HG03045 (cell line): ENCODE data around the gene PDGFB.
"Not testable (repeated sequence)": the region's sequence is repeated elsewhere in the genome, so short reads cannot be mapped to it uniquely, and the experiment has no call there.

ENCODE experiments used
- ATAC-seq: cut with Tn5 transposase; IDR thresholded peaks from one replicate; pipeline ENCODE4 v1.9.1; 2021; ENCODE audit warnings: mild to moderate bottlenecking, moderate library complexity; ENCODE audit not compliant: unreplicated experiment

The PDGFB gene

GRCh38 chr22:39229075-39229474 is 15.7 kb downstream of the PDGFB start:
- ATAC-seq = no peak

GRCh38 chr22:39227542-39228272 is 17.1 kb downstream of the PDGFB start:
- ATAC-seq = no peak

GRCh38 chr22:39226353-39226752 is 18.4 kb downstream of the PDGFB start:
- no peak for ATAC-seq

DNA sequence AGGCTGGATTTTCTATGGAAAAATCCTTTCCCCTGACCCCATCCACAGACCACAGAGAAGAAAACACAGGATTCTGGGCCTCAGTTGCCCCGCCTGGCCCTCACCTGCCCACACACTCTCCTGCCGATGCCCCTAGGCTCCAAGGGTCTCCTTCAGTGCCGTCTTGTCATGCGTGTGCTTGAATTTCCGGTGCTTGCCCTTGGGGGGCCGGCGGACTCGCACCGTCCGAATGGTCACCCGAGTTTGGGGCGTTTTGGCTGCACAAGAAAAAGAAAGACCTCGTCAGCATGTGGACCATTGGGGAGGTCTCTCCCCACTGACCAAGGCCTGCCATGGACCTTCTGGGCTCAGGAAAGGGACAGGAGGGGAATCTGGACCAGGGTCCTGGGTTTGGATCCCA is 19.2 kb downstream of the PDGFB start:
- no peak for ATAC-seq

DNA sequence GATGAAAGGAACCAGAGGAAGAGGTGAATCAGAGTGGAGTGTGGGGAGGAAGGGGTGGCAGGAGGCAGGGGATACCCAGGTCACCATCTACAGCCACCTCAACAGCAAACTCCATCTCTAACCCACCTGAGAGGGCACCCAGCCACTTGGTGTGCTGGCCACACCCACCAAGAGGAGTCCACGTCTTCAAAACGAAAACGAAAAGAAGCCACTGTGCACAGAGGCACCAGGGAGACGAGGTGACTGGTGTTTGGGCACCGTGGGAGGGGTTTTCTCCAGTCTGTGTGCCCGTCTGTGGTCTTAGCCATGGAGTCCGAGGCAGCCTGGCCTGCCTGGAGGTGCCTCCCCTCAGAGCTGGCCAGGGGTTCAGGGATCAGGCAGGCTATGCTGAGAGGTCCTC is 20.2 kb downstream of the PDGFB start:
- ATAC-seq = no peak

DNA sequence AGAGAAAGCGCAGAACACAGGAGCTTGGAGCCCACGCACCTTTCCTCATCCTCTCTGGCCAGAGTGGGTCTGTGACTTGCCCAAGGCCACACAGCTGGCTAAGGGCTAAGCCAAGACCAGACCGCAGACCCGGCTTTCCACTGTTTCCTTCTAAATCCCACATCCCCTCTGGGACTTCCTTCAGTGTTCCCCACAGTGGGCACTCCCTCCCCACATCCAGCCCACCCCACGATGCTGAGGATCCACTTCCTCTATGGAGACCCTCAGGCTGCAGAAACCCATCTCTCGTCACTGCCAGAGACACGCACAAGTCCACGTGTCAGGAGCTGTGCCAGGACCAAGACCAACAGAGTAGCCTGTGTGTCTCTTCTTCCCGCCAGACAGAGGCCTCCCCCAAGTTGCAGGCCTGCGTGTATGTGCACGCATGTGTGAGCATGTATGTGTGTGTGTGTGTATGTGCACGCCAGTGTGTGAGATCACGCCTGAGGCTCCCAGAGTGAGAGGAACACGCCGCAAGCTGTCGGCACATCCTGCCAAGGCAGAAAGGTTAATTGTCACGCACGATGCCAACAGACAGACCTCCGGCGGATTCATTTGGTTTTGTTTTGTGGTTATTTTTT is 21.6 kb downstream of the PDGFB start:
- no peak for ATAC-seq

DNA sequence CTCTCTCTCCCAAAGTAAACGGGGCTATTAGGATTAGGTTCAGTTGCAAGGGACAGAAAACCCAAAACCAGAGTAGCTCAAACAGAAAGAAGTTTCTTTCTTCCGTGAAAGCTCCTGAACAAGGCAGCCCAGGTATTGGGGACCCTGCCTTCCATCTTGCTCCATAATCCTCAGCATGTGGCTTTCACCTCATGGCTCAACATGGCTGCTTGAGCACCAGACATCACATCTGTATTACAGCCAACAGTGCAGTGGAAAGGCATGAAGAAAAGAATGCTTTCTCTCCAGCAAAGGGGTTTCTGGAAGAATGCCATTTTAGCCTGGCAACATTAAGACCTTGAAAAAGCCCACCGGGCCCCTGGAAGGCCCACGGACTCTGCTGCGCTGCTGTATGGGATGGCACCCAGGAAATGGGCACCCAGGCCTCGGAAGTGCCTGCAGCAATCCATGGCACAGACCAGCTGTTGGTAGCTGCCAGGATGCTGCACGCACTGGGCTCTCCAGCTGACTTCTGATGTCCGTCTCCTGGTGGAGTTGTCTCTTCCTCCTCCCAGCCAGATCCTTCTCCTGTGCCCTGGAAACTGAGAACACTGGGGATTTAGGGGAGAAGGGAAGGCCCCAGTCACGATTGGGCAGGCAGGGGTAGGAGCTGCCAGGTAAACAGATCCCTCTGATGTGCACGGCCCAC is 22.6 kb downstream of the PDGFB start:
- ATAC-seq = no peak

GRCh38 chr22:39220890-39221850 is 23.6 kb downstream of the PDGFB start:
- no peak for ATAC-seq

DNA sequence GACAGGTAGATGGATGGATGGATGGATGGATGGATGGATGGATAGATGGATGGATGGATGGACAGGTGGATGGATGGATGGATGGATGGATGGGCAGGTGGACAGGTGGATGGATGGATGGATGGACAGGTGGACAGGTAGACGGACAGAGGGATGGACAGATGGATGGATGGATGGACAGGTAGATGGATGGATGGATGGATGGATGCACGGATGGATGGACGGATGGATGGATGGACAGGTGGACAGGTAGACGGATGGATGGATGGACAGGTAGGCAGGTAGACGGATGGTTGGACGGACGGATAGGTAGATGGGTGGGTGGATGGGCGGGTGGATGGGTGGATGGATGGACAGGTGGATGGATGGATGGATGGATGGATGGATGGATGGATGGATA is 24.3 kb downstream of the PDGFB start:
- no peak for ATAC-seq

DNA sequence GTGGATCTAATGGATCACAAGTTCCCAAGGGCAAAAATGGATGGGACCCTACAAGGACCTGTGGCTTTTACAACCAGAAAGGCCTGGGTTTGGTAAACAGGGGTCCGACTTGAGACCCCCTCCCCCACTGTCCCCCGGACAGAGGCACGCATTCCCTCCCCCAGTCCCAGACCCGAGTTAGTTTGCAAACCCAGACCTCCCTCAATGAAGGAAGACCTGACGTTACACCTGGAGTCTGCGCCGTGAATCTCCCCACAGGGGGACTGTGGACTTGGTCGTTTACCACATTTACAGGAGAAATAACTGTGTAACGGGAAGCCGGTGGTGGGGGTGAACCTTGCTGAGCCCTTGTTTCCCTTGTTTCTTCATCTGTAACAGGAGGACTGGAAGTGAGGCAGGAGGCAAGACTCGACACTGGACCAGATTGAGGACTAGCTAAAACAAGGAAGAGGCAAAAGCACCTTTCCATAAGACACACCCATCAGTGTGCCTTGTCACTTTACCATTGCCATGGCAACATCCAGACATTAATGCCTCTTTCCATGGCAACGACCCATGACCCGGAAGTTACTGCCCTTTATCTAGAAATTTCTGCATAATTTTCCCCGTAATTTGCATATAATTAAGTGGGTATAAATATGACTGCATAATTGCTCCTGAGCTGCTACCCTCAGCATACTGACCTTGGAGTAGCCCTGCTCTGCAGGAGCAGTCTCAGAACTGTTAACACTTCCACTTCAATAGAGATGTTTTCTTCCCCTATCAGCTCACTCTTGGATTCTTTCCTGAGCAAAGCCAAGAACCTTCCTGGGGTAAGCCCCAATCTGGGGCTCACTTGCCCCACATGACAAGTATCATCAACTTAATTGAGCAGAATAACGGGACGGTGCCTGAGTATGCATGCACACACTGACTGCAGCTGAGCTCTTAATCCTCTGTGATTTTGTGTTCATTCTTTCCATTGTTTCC is 25.4 kb downstream of the PDGFB start:
- ATAC-seq = no peak

DNA sequence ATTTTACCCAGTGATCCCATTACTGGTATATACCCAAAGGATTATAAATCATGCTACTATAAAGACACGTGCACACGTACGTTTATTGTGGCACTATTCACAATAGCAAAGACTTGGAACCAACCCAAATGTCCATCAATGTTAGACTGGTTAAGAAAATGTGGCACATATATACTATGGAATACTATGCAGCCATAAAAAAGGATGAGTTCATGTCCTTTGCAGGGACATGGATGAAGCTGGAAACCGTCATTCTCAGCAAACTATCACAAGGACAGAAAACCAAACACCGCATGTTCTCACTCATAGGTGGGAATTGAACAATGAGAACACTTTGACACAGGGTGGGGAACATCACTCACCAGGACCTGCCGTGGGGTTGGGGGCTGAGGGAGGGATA is 26.4 kb downstream of the PDGFB start:
- not testable (repeated sequence) for ATAC-seq

- no peak for ATAC-seq
These were observed 28.7 kb downstream of the PDGFB start for GRCh38 chr22:39216143-39216490.

DNA sequence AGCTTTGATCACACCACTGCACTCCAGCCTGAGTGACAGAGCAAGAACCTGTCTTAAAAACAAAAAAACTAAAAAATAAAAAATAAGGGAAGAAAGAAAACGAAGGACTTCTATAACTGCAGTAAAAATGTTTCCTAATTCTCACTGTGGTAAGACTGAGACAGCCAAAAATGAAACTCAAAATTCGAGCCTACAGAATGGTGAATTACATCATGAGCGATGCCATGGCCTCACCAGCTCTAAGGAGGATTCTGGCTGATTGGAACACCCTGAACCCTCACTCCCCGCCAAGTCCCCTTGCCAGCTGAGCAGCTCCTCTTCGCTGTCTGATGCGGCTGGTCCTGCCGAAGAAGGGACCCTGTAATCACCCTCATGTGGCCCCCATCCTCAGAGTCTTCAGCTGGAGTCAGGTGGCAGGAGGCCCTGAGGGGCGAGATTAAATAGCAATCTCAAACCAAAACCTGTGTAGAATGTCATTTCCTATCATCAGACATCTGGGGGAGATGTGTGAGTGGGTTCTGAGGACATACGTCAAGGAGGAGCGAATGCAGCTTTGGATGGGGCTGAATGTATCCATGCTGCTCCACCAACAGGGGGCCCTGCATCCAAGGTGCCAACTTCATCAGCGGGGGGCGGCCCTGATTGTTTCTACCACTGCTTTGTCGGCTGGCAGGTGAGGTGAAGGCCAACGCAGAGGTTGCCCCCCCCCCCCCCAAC is 29.2 kb downstream of the PDGFB start:
- no peak for ATAC-seq

DNA sequence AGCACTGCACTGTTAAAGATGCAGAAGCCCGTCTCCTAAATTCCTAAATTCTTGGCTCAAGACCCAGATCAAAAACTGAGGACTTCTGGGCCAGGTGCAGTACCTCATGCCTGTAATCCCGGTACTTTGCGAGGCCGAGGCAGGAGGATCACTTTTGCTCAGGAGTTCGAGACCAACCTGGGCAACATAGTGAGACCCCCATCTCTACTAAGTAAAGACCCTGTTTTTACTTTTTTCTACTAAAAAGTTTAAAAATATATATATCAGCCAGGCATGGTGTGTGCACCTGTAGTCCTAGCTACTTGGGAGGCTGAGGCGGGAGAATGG is 29.7 kb downstream of the PDGFB start:
- no peak for ATAC-seq

- no peak for ATAC-seq
These were observed 30.3 kb downstream of the PDGFB start for GRCh38 chr22:39214383-39215069.

- ATAC-seq = no peak
These were observed 30.8 kb downstream of the PDGFB start for GRCh38 chr22:39214006-39214382.

DNA sequence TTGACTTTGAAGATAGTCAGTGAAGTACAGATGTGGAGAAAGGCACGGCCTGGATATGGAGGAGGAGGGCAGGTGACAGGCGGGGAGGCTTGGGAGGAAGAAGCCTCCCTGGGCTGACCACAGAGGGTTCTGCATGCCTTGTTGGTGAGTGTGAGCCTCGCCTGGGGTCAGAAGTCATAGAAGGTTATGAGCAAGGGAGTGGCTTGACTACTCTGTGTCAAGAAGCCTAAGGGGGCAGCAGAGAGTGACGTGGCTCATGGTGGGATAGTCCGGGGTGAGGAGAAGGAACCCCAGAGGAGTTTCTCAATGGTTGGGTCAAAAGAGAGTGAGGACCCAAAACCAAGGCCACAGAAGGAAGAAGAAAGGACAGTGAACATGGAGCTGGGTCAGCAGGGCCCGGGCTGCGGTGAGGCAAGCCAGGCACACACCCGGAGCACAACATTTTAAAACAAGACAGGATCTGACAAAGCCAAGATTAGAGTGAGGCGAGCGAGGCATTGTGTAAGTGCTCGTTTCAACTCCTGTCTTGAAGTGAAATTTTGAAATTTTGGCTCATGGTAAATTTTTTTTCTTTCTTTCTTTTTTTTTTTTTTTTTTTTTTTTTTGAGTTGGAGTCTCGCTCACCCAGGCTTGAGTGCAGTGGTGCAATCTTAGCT is 31.9 kb downstream of the PDGFB start:
- ATAC-seq = no peak

GRCh38 chr22:39209756-39210155 is 35.0 kb downstream of the PDGFB start:
- ATAC-seq = no peak
